Middle frontal gyrus (tissue), 1 donor: ENCODE results near the gene SAMSN1.
"Not testable (repeated sequence)": the region's sequence is repeated elsewhere in the genome, so short reads cannot be mapped to it uniquely, and the experiment has no call there.

ENCODE experiments used
- DNase-seq: peaks from one replicate; pipeline ENCODE4 v3.0.0-alpha.2; 2015; ENCODE audit warnings: low spot score; ENCODE audit errors: extremely low spot score

The SAMSN1 gene

GRCh38 chr21:14531757-14532316 lies 14.3 kb downstream of the SAMSN1 start:
- no peak for DNase-seq

GRCh38 chr21:14530592-14530991 lies 15.5 kb downstream of the SAMSN1 start:
- DNase-seq = no peak

GRCh38 chr21:14528815-14529214 lies 17.3 kb downstream of the SAMSN1 start:
- no peak for DNase-seq

- no peak for DNase-seq
Measured at GRCh38 chr21:14527696-14528652, 18.1 kb downstream of the SAMSN1 start.

- no peak for DNase-seq
Measured at GRCh38 chr21:14526836-14527695, 19.0 kb downstream of the SAMSN1 start.

GRCh38 chr21:14526199-14526598 lies 19.9 kb downstream of the SAMSN1 start:
- no peak for DNase-seq

GRCh38 chr21:14523234-14523633 lies 22.9 kb downstream of the SAMSN1 start:
- no peak for DNase-seq

GRCh38 chr21:14522736-14523135 lies 23.4 kb downstream of the SAMSN1 start:
- no peak for DNase-seq

- DNase-seq = no peak
Measured at GRCh38 chr21:14520535-14520934, 25.6 kb downstream of the SAMSN1 start.

- no peak for DNase-seq
Measured at GRCh38 chr21:14519000-14519399, 27.1 kb downstream of the SAMSN1 start.

- DNase-seq = no peak
Measured at GRCh38 chr21:14513804-14514203, 32.3 kb downstream of the SAMSN1 start.

GRCh38 chr21:14506859-14507457 lies 39.2 kb downstream of the SAMSN1 start:
- DNase-seq = not testable (repeated sequence)

- no peak for DNase-seq
Measured at GRCh38 chr21:14500873-14501272, 45.2 kb downstream of the SAMSN1 start.

- DNase-seq = no peak
Measured at GRCh38 chr21:14499316-14499715, 46.8 kb downstream of the SAMSN1 start.

GRCh38 chr21:14497825-14498224 lies 48.3 kb downstream of the SAMSN1 start:
- DNase-seq = no peak

- DNase-seq = no peak
Measured at GRCh38 chr21:14495075-14495474, 51.0 kb downstream of the SAMSN1 start.

GRCh38 chr21:14494181-14494580 lies 51.9 kb downstream of the SAMSN1 start:
- DNase-seq = not testable (repeated sequence)

GRCh38 chr21:14493731-14494130 lies 52.4 kb downstream of the SAMSN1 start:
- DNase-seq = no peak

- no peak for DNase-seq
Measured at GRCh38 chr21:14492931-14493330, 53.2 kb downstream of the SAMSN1 start.

GRCh38 chr21:14491269-14491681 lies 54.8 kb downstream of the SAMSN1 start:
- no peak for DNase-seq

- DNase-seq = no peak
Measured at GRCh38 chr21:14488672-14489204, 57.4 kb downstream of the SAMSN1 start.
